NCI-H187 (cell line): Measurements from ENCODE around the gene MYO1D.
A peak's percentile ranks its signal among the peaks of the same experiment; 100 is the strongest.

Experiments
- DNase-seq, 2 experiments: peaks; one replicate each; lab custom pipeline; 2025; lab: John Stamatoyannopoulos, UW

The MYO1D gene

GRCh38 chr17:32625971-32626370 is 251.0 kb downstream of the MYO1D start:
- no peak for DNase-seq

- DNase-seq, result no peak
Measured at GRCh38 chr17:32623196-32623595, 253.7 kb downstream of the MYO1D start.

GRCh38 chr17:32622540-32622939 is 254.4 kb downstream of the MYO1D start:
- no peak for DNase-seq

- DNase-seq, result no peak
Measured at GRCh38 chr17:32621612-32622312, 255.2 kb downstream of the MYO1D start.

GRCh38 chr17:32615326-32615725 is 261.6 kb downstream of the MYO1D start:
- no peak for DNase-seq

- no peak for DNase-seq
Measured at GRCh38 chr17:32610943-32611342, 266.0 kb downstream of the MYO1D start.

- DNase-seq, result no peak
Measured at GRCh38 chr17:32609884-32610650, 266.9 kb downstream of the MYO1D start.

- DNase-seq, result no peak
Measured at GRCh38 chr17:32609085-32609484, 267.8 kb downstream of the MYO1D start.

- DNase-seq, result no peak
Measured at GRCh38 chr17:32608267-32608666, 268.7 kb downstream of the MYO1D start.

- DNase-seq, result no peak
Measured at GRCh38 chr17:32604966-32605365, 272.0 kb downstream of the MYO1D start.

- no peak for DNase-seq
Measured at GRCh38 chr17:32602396-32602795, 274.5 kb downstream of the MYO1D start.

- DNase-seq, result no peak
Measured at GRCh38 chr17:32601866-32602265, 275.1 kb downstream of the MYO1D start.

- no peak for DNase-seq
Measured at GRCh38 chr17:32596628-32597027, 280.3 kb downstream of the MYO1D start.

- no peak for DNase-seq
Measured at GRCh38 chr17:32596206-32596605, 280.7 kb downstream of the MYO1D start.

GRCh38 chr17:32593003-32593402 is 283.9 kb downstream of the MYO1D start:
- no peak for DNase-seq

- no peak for DNase-seq
Measured at GRCh38 chr17:32591405-32591804, 285.5 kb downstream of the MYO1D start.

- DNase-seq, result peak in 1 of 2 experiments; percentile 12
Measured at GRCh38 chr17:32590974-32591373, 285.9 kb downstream of the MYO1D start.

GRCh38 chr17:32588982-32589381 is 287.9 kb downstream of the MYO1D start:
- DNase-seq, result no peak

- no peak for DNase-seq
Measured at GRCh38 chr17:32588135-32588534, 288.8 kb downstream of the MYO1D start.

GRCh38 chr17:32586666-32587065 is 290.3 kb downstream of the MYO1D start:
- no peak for DNase-seq

GRCh38 chr17:32584792-32585191 is 292.1 kb downstream of the MYO1D start:
- DNase-seq, result no peak

GRCh38 chr17:32583053-32583452 is 293.9 kb downstream of the MYO1D start:
- no peak for DNase-seq

GRCh38 chr17:32575852-32576251 is 301.1 kb downstream of the MYO1D start:
- no peak for DNase-seq

- no peak for DNase-seq
Measured at GRCh38 chr17:32570081-32570396, 306.9 kb downstream of the MYO1D start.
